H9 (cell line): ENCODE measurements around the gene TARBP1. TPM values are rescaled to one million over a fixed set of nuclear protein-coding genes. Genes with fewer than 3 reads are reported as not detected.
A peak's percentile ranks its signal among the peaks of the same experiment; 100 is the strongest.

Experiments used
- DNase-seq: peaks from one replicate; pipeline ENCODE4 v3.0.0-alpha.2; 2017
- H2AFZ ChIP-seq: one replicate; pipeline ENCODE4 v1.6.1; 2013; ENCODE audit warnings: mild to moderate bottlenecking, low read length, control low read depth, moderate library complexity
- H2AK5ac ChIP-seq: 2 replicates; pipeline ENCODE4 v1.6.1; 2013; ENCODE audit warnings: low read length, control low read depth, mixed read lengths; ENCODE audit not compliant: insufficient read length
- H2BK120ac ChIP-seq: one replicate; pipeline ENCODE4 v1.6.1; 2013; ENCODE audit warnings: low read depth, mild to moderate bottlenecking, low read length, control low read depth, inconsistent platforms; ENCODE audit not compliant: poor library complexity, severe bottlenecking
- H2BK12ac ChIP-seq: 2 replicates; pipeline ENCODE4 v1.6.1; 2013; ENCODE audit warnings: low read length, control low read depth, mixed read lengths, low read depth; ENCODE audit not compliant: insufficient read length
- H2BK15ac ChIP-seq: 2 replicates; pipeline ENCODE4 v1.6.1; 2013; ENCODE audit warnings: low read depth, low read length, control low read depth
- H2BK20ac ChIP-seq: one replicate; pipeline ENCODE4 v1.6.1; 2013; ENCODE audit warnings: low read depth, mild to moderate bottlenecking, low read length, control low read depth, inconsistent platforms; ENCODE audit not compliant: poor library complexity, severe bottlenecking
- H2BK5ac ChIP-seq: 2 replicates; pipeline ENCODE4 v1.6.1; 2013; ENCODE audit warnings: low read length, control low read depth, mixed read lengths; ENCODE audit not compliant: insufficient read length
- H3K14ac ChIP-seq: 2 replicates; pipeline ENCODE4 v1.6.1; 2013; ENCODE audit warnings: low read length, control low read depth; ENCODE audit not compliant: insufficient read depth
- H3K18ac ChIP-seq: 2 replicates; pipeline ENCODE4 v1.6.1; 2013; ENCODE audit warnings: low read depth, mild to moderate bottlenecking, mixed read lengths, low read length, control low read depth; ENCODE audit not compliant: insufficient read length
- H3K23ac ChIP-seq: 2 replicates; pipeline ENCODE4 v1.6.1; 2013; ENCODE audit warnings: low read length, control low read depth, mixed read lengths, low read depth; ENCODE audit not compliant: insufficient read length
- H3K23me2 ChIP-seq: 2 replicates; pipeline ENCODE4 v1.6.1; 2013; ENCODE audit warnings: low read depth, mild to moderate bottlenecking, mixed read lengths, low read length, control low read depth; ENCODE audit not compliant: insufficient read length, poor library complexity, severe bottlenecking
- H3K27ac ChIP-seq: 2 replicates; pipeline ENCODE4 v1.5.1; 2013; ENCODE audit warnings: low read length, control low read depth, mixed read lengths, low read depth; ENCODE audit not compliant: insufficient read length
- H3K27me3 ChIP-seq: 2 replicates; pipeline ENCODE4 v1.6.1; 2013; ENCODE audit warnings: low read length, control low read depth, inconsistent platforms; ENCODE audit not compliant: insufficient read depth
- H3K4ac ChIP-seq: 2 replicates; pipeline ENCODE4 v1.6.1; 2013; ENCODE audit warnings: low read depth, mild to moderate bottlenecking, control low read depth, inconsistent platforms, low read length, moderate library complexity
- H3K4me1 ChIP-seq: 2 replicates; pipeline ENCODE4 v1.6.1; 2013; ENCODE audit warnings: low read length, control low read depth, inconsistent platforms; ENCODE audit not compliant: insufficient read depth
- H3K4me2 ChIP-seq: 2 replicates; pipeline ENCODE4 v1.6.1; 2013; ENCODE audit warnings: low read length, control low read depth, mixed read lengths; ENCODE audit not compliant: insufficient read length, insufficient read depth
- H3K56ac ChIP-seq: 2 replicates; pipeline ENCODE4 v1.6.1; 2013; ENCODE audit warnings: low read depth, mild to moderate bottlenecking, mixed read lengths, low read length, control low read depth; ENCODE audit not compliant: insufficient read length
- H3K79me1 ChIP-seq: 2 replicates; pipeline ENCODE4 v1.6.1; 2013; ENCODE audit warnings: low read depth, mild to moderate bottlenecking, moderate library complexity, low read length, control low read depth, inconsistent platforms; ENCODE audit not compliant: insufficient read depth, poor library complexity, severe bottlenecking
- H3K79me2 ChIP-seq: 2 replicates; pipeline ENCODE4 v1.6.1; 2013; ENCODE audit warnings: low read length, control low read depth, inconsistent platforms; ENCODE audit not compliant: insufficient read depth
- H3K9ac ChIP-seq: 2 replicates; pipeline ENCODE4 v1.6.1; 2013; ENCODE audit warnings: low read length, control low read depth, mixed read lengths; ENCODE audit not compliant: insufficient read length; ENCODE audit errors: extremely low read depth
- H3K9me3 ChIP-seq: one replicate; pipeline ENCODE4 v1.6.1; 2013; ENCODE audit warnings: low read depth, low read length, inconsistent platforms; ENCODE audit not compliant: control insufficient read depth
- H3T11ph ChIP-seq: one replicate; pipeline ENCODE4 v1.6.1; 2013; ENCODE audit warnings: mild to moderate bottlenecking, low read length, control low read depth, inconsistent platforms
- H4K20me1 ChIP-seq: one replicate; pipeline ENCODE4 v1.6.1; 2013; ENCODE audit not compliant: control insufficient read depth, insufficient read length, insufficient read depth
- H4K5ac ChIP-seq: 2 replicates; pipeline ENCODE4 v1.6.1; 2013; ENCODE audit warnings: low read depth, mild to moderate bottlenecking, mixed read lengths, low read length, control low read depth; ENCODE audit not compliant: insufficient read length
- H4K8ac ChIP-seq: replicated peaks from 2 replicates; pipeline ENCODE4 v1.6.1; 2013; ENCODE audit warnings: low read length, control low read depth, mixed read lengths, low read depth; ENCODE audit not compliant: insufficient read length
- H4K91ac ChIP-seq: 2 replicates; pipeline ENCODE4 v1.6.1; 2013; ENCODE audit warnings: low read depth, mild to moderate bottlenecking, moderate library complexity, mixed read lengths, low read length, control low read depth; ENCODE audit not compliant: insufficient read length
- H3K27ac Mint-ChIP-seq, 3 experiments: 2 replicates in 2 of 3; 3 replicates in 1 of 3; pipeline ENCODE4 v1.8.0; 2020 to 2021; ENCODE audit warnings: mixed read lengths in 3 of 3, mild to moderate bottlenecking in 1 of 3, moderate library complexity in 1 of 3
- H3K27me3 Mint-ChIP-seq: 2 replicates; pipeline ENCODE4 v1.8.0; 2021; ENCODE audit warnings: low read depth, mild to moderate bottlenecking, moderate library complexity, mixed read lengths
- H3K36me3 Mint-ChIP-seq, 3 experiments: 2 replicates in 2 of 3; 3 replicates in 1 of 3; pipeline ENCODE4 v1.8.0; 2020 to 2021; ENCODE audit warnings: low read depth in 3 of 3, mixed read lengths in 3 of 3; ENCODE audit not compliant: insufficient read depth in 1 of 3
- H3K4me1 Mint-ChIP-seq, 2 experiments: 2 replicates each; pipeline ENCODE4 v1.8.0; 2020; ENCODE audit warnings: mixed read lengths in 2 of 2
- H3K4me3 Mint-ChIP-seq, 2 experiments: 2 replicates in 1 of 2; 3 replicates in 1 of 2; pipeline ENCODE4 v1.8.0; 2020 to 2021; ENCODE audit warnings: mild to moderate bottlenecking in 2 of 2, mixed read lengths in 2 of 2, moderate library complexity in 1 of 2
- H3K9me3 Mint-ChIP-seq, 2 experiments: 2 replicates in 1 of 2; 3 replicates in 1 of 2; pipeline ENCODE4 v1.8.0; 2020; ENCODE audit warnings: mild to moderate bottlenecking in 2 of 2, mixed read lengths in 2 of 2, moderate library complexity in 1 of 2
- CTCF ChIP-seq: fragments of 200-600 bp; sonication (generic); conservative IDR thresholded peaks from 3 replicates; pipeline ENCODE4 v1.8.0; 2021; ENCODE audit warnings: antibody characterized with exemption, mild to moderate bottlenecking
- WGBS: extraction: QIAGEN DNeasy Blood & Tissue Kit; methylation state at CpG from one replicate; pipeline ENCODE4 v1.1.7; 2013; ENCODE audit warnings: missing lambda C conversion rate, low lambda C conversion rate, mixed read lengths; ENCODE audit not compliant: insufficient read length; ENCODE audit errors: extremely low coverage; 5-methylcytosine and 5-hydroxymethylcytosine counted together
- total RNA-seq: library from RNA; stranded (reverse); gene quantifications from 2 replicates; pipeline ENCODE4 v1.2.1, GENCODE V29; 2021

TARBP1 gene
- total RNA-seq, 1 experiment from 2014 or later: 20.2 TPM

GRCh38 chr1:234499119-234499942 lies 20.4 kb upstream of the TARBP1 start:
- Histone ChIP-seq H3K56ac (no peak overlapping the region), H3K79me2 (no peaks in the 10 kb centered on the region), H3T11ph (no peak overlapping the region), H3K27ac (no peak overlapping the region), H3K79me1 (no peaks in the 10 kb centered on the region), H3K27me3 (no peaks in the 10 kb centered on the region; the same call in 1 of the 2 replicates), H4K91ac (no peak overlapping the region), H2AK5ac (no peak overlapping the region), H3K4me1 (no peaks in the 10 kb centered on the region; the same call in 1 of the 2 replicates), H4K5ac (peak overlapping the region; percentile 29), H3K23me2 (no peaks in the 10 kb centered on the region), H3K9ac (no peak overlapping the region), H3K4ac (no peak overlapping the region), H2BK20ac (no peak overlapping the region), H2BK15ac (no peak overlapping the region), H3K23ac (no peak overlapping the region), H2AFZ (peak overlapping the region; percentile 70), H2BK120ac (no peak overlapping the region), H3K9me3 (no peaks in the 10 kb centered on the region), H3K14ac (no peak overlapping the region), H2BK5ac (no peak overlapping the region), H4K8ac (no peak overlapping the region), H3K4me2 (no peak overlapping the region), H2BK12ac (no peak overlapping the region), H4K20me1 (no peaks in the 10 kb centered on the region), H3K18ac (peak overlapping the region; percentile 76)
- Mint-ChIP-seq H3K27me3 (peaks cover 17% of the 10 kb centered on the region), H3K9me3 (no peaks in the 10 kb centered on the region), H3K27ac (peak overlapping the region in 2 of 3 experiments; percentile 33 to 98; a peak in 2 of 7 replicates), H3K36me3 (no peaks in the 10 kb centered on the region), H3K4me1 (peaks cover 32 to 41% of the 10 kb centered on the region in 2 experiments), H3K4me3 (no peak overlapping the region)
- WGBS: no CpG with 5 or more reads among the region's 27 CpGs
- peak; percentile 87 for DNase-seq
- peak; percentile 97 for TF ChIP-seq CTCF
